GM12878 (cell line): ENCODE measurements around the gene TMEM132C. TPM values are rescaled to one million over a fixed set of nuclear protein-coding genes. Genes with fewer than 3 reads are reported as not detected.
"Not testable (repeated sequence)": the region's sequence is repeated elsewhere in the genome, so short reads cannot be mapped to it uniquely, and the experiment has no call there.

ENCODE experiments used
- ATAC-seq: fragments of 200-7000 bp; cut with Tn5 transposase; 3 replicates; pipeline ENCODE4 v1.9.1; 2020; ENCODE audit warnings: mild to moderate bottlenecking, moderate library complexity
- BruUV-seq: library from RNA; stranded (reverse); fragments of 400-500 nt; replicated peaks from 2 replicates; lab custom pipeline; 2021; lab: Mats Ljungman, UMichigan
- CTCF ChIA-PET: fragments of 300-600 bp; sonication (Branson Sonifier 250); formaldehyde crosslinking; extraction: SDS; loops from one replicate; lab custom pipeline; 2021; ENCODE audit warnings: inconsistent platforms; lab: Yijun Ruan, JAX
- POLR2A ChIA-PET: fragments of 350-600 bp; formaldehyde crosslinking; extraction: SDS; loops from one replicate; lab custom pipeline; 2021; ENCODE audit warnings: inconsistent platforms; lab: Charles Lee
- RAD21 ChIA-PET: fragments of 300-600 bp; sonication (Branson Sonifier 250); formaldehyde crosslinking; loops from one replicate; lab custom pipeline; 2023; ENCODE audit warnings: antibody characterized with exemption; ENCODE audit not compliant: unreplicated experiment; lab: Charles Lee
- SMC1A ChIA-PET: fragments of 300-600 bp; sonication (Branson Sonifier 250); formaldehyde crosslinking; loops from one replicate; lab custom pipeline; 2023; ENCODE audit not compliant: unreplicated experiment, uncharacterized antibody; lab: Charles Lee
- DNase-seq: peaks from one replicate; pipeline ENCODE4 v3.0.0-alpha.2; 2011; ENCODE audit warnings: low read depth, low spot score
- FAIRE-seq: peaks from 3 replicates; lab custom pipeline; 2011; peaks lifted over from hg19 to GRCh38; lab: Jason Lieb, UNC
- H2AFZ ChIP-seq: 2 replicates; pipeline ENCODE4 v1.6.0; 2011; ENCODE audit warnings: low read depth, low read length, control low read depth; ENCODE audit not compliant: control insufficient read depth
- H3K27ac ChIP-seq: 2 replicates; pipeline ENCODE4 v1.5.1; 2011; ENCODE audit warnings: control low read depth; ENCODE audit not compliant: control insufficient read depth, insufficient read depth
- H3K27me3 ChIP-seq, 2 experiments: replicated peaks in 1 of 2; 2 replicates each; pipeline versions ENCODE4 v1.6.0 to v1.6.1; 2011; ENCODE audit warnings: low read length in 1 of 2; ENCODE audit not compliant: control insufficient read depth in 2 of 2, insufficient read depth in 2 of 2
- H3K36me3 ChIP-seq, 2 experiments: 2 replicates each; pipeline ENCODE4 v1.5.1; 2011; ENCODE audit warnings: low read length in 1 of 2; ENCODE audit not compliant: control insufficient read depth in 2 of 2, insufficient read depth in 2 of 2
- H3K4me1 ChIP-seq: 2 replicates; pipeline ENCODE4 v1.6.1; 2011; ENCODE audit warnings: mild to moderate bottlenecking, low read length, moderate library complexity, mixed read lengths; ENCODE audit not compliant: control insufficient read depth, insufficient read depth
- H3K4me2 ChIP-seq: 2 replicates; pipeline ENCODE4 v1.6.0; 2011; ENCODE audit warnings: control low read depth; ENCODE audit not compliant: control insufficient read depth, insufficient read depth
- H3K4me3 ChIP-seq: fragments of 200-600 bp; sonication (generic); 2 replicates; pipeline ENCODE4 v1.5.1; 2016
- H3K79me2 ChIP-seq: 2 replicates; pipeline ENCODE4 v1.6.0; 2011; ENCODE audit warnings: low read length; ENCODE audit not compliant: control insufficient read depth, insufficient read depth
- H3K9ac ChIP-seq: 2 replicates; pipeline ENCODE4 v1.8.0; 2011; ENCODE audit warnings: low read length, control low read depth, mixed read lengths; ENCODE audit not compliant: control insufficient read depth, insufficient read depth
- H3K9me3 ChIP-seq: replicated peaks from 3 replicates; pipeline ENCODE4 v1.5.1; 2011; ENCODE audit warnings: mild to moderate bottlenecking, low read length; ENCODE audit not compliant: control insufficient read depth, insufficient read depth
- H4K20me1 ChIP-seq: 2 replicates; pipeline ENCODE4 v1.6.0; 2011; ENCODE audit not compliant: control insufficient read depth, insufficient read depth
- CHD1 ChIP-seq: IDR thresholded peaks from 2 replicates; pipeline ENCODE4 v1.6.1; 2012; ENCODE audit warnings: low read depth, low read length, improper control_type of control experiment
- HDAC6 ChIP-seq: fragments of 200-600 bp; sonication (generic); IDR thresholded peaks from one replicate; pipeline ENCODE4 v1.8.0; 2017; ENCODE audit warnings: antibody characterized with exemption; ENCODE audit not compliant: unreplicated experiment
- IRF4 ChIP-seq: IDR thresholded peaks from 2 replicates; pipeline ENCODE4 v1.6.1; 2011; ENCODE audit warnings: low read depth, low read length
- MTA2 ChIP-seq: fragments of 450-650 bp; IDR thresholded peaks from 2 replicates; pipeline ENCODE4 v1.6.1; 2016; ENCODE audit warnings: low read depth, mild to moderate bottlenecking, moderate library complexity
- NFYA ChIP-seq: IDR thresholded peaks from 2 replicates; pipeline ENCODE4 v1.6.1; 2011; ENCODE audit warnings: low read depth, mild to moderate bottlenecking, low read length, improper control_type of control experiment, borderline replicate concordance
- POLR2A ChIP-seq: IDR thresholded peaks from 2 replicates; pipeline ENCODE4 v1.6.1; 2011; ENCODE audit warnings: low read depth, mild to moderate bottlenecking, low read length
- POU2F2 ChIP-seq: IDR thresholded peaks from 3 replicates; pipeline ENCODE4 v1.6.1; 2011; ENCODE audit warnings: low read depth, mild to moderate bottlenecking, low read length, borderline replicate concordance
- SP1 ChIP-seq: IDR thresholded peaks from one replicate; pipeline ENCODE4 v1.6.1; 2011; ENCODE audit warnings: low read depth, low read length
- TCF12 ChIP-seq: IDR thresholded peaks from 2 replicates; pipeline ENCODE4 v1.6.1; 2011; ENCODE audit warnings: low read depth, mild to moderate bottlenecking, low read length
- WGBS: methylation state at CpG from one replicate; pipeline ENCODE4 v1.1.6; 2016; ENCODE audit warnings: low lambda C conversion rate; ENCODE audit not compliant: insufficient replicate concordance, insufficient coverage; ENCODE audit errors: missing lambda C conversion rate; 5-methylcytosine and 5-hydroxymethylcytosine counted together
- in situ Hi-C: fragments of 300-500 bp; cut with MboI; formaldehyde crosslinking; loops from 9 replicates; pipeline ENCODE4 v1.14.3; 2018; ENCODE audit warnings: mixed read lengths
- intact Hi-C: fragments of 100-400 bp; cut with micrococcal nuclease; formaldehyde crosslinking; loops from one replicate; pipeline ENCODE4 v1.14.2; 2022; ENCODE audit not compliant: unreplicated experiment
- polyA plus RNA-seq, 11 experiments: library from polyadenylated mRNA; depleted of rRNA in 4 of 11; unstranded in 6 of 11; stranded (reverse) in 5 of 11; fragments of >200 nt; fragmentation: Nextera tagmentation in 4 of 11; fragmentation: Illumina TruSeq in 1 of 11; extraction: Ambion mirVana in 4 of 11; extraction: Trizol in 1 of 11; gene quantifications; 1 replicate in 1 of 11; 2 replicates in 10 of 11; pipeline versions ENCODE4 v1.2.1 to v1.2.3, GENCODE V29; 2011 to 2016; ENCODE audit warnings: inconsistent platforms in 2 of 11, missing spikeins in 2 of 11, low read depth in 1 of 11
- total RNA-seq, 4 experiments: library from RNA; depleted of rRNA in 3 of 4; stranded (reverse); fragments of >200 nt in 3 of 4; fragmentation: Illumina TruSeq in 1 of 4; extraction: Trizol in 1 of 4; gene quantifications; 2 replicates each; pipeline versions ENCODE4 v1.2.1 to v1.2.3, GENCODE V29; 2013 to 2021
- TF ChIP-seq, protein P1 (sequence below): fragments of 450-650 bp; IDR thresholded peaks from 2 replicates; pipeline ENCODE4 v1.6.1; 2017; ENCODE audit warnings: mild to moderate bottlenecking

TMEM132C gene
- total and polyA plus RNA-seq, 10 of the 15 experiments (the other 5 are each of a cell fraction or from before 2014, with no cell fraction given): not detected

- no peak overlapping the region for H3K27ac ChIP-seq
- no peaks in the 10 kb centered on the region for H3K9me3 ChIP-seq
- H3K36me3 ChIP-seq: no peaks in the 10 kb centered on the region
- TF ChIP-seq, protein P1, sequence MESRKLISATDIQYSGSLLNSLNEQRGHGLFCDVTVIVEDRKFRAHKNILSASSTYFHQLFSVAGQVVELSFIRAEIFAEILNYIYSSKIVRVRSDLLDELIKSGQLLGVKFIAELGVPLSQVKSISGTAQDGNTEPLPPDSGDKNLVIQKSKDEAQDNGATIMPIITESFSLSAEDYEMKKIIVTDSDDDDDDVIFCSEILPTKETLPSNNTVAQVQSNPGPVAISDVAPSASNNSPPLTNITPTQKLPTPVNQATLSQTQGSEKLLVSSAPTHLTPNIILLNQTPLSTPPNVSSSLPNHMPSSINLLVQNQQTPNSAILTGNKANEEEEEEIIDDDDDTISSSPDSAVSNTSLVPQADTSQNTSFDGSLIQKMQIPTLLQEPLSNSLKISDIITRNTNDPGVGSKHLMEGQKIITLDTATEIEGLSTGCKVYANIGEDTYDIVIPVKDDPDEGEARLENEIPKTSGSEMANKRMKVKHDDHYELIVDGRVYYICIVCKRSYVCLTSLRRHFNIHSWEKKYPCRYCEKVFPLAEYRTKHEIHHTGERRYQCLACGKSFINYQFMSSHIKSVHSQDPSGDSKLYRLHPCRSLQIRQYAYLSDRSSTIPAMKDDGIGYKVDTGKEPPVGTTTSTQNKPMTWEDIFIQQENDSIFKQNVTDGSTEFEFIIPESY: no peak
- TF ChIP-seq IRF4 (no peak), CHD1 (no peak), NFYA (no peak), MTA2 (no peak), SP1 (no peak), POLR2A (no peak), HDAC6 (no peak), TCF12 (no peak), POU2F2 (no peak)
- H3K9ac ChIP-seq: no peak overlapping the region
- FAIRE-seq (no peak), DNase-seq (no peak), ATAC-seq (no peak)
- in situ Hi-C loops: no loop called here
- H2AFZ ChIP-seq: no peak overlapping the region
- POLR2A ChIA-PET: no interaction called here
- WGBS: 23% methylated on average over 9 of the region's 9 CpGs
- no peaks in the 10 kb centered on the region for H3K4me1 ChIP-seq
- no peaks in the 10 kb centered on the region for H3K79me2 ChIP-seq
- SMC1A ChIA-PET: no interaction called here
- H4K20me1 ChIP-seq: no peaks in the 10 kb centered on the region
- H3K4me2 ChIP-seq: no peak overlapping the region
- intact Hi-C loops: no loop called here
- CTCF ChIA-PET: no interaction called here
- no peaks in the 10 kb centered on the region for H3K27me3 ChIP-seq
- BruUV-seq: no TSS peak
- RAD21 ChIA-PET: no interaction called here
- H3K4me3 ChIP-seq: no peak overlapping the region
Observed at GRCh38 chr12:128483526-128484255, 216.7 kb downstream of the TMEM132C start.

GRCh38 chr12:128497376-128497775 lies 230.4 kb downstream of the TMEM132C start:
- H3K27ac ChIP-seq, H3K4me3 ChIP-seq, BruUV-seq, H3K27me3 ChIP-seq, FAIRE-seq, POLR2A ChIA-PET, H2AFZ ChIP-seq, H4K20me1 ChIP-seq, H3K79me2 ChIP-seq, H3K36me3 ChIP-seq, SMC1A ChIA-PET, DNase-seq, RAD21 ChIA-PET, ATAC-seq, H3K4me1 ChIP-seq, CTCF ChIA-PET, H3K9ac ChIP-seq, H3K4me2 ChIP-seq, in situ Hi-C loops, H3K9me3 ChIP-seq, intact Hi-C loops: not testable (repeated sequence)
- 55% methylated on average over 13 of the region's 13 CpGs for WGBS
